ENCODE data around the gene GSK3A. TPM values are rescaled to one million over a fixed set of nuclear protein-coding genes. Genes with fewer than 3 reads are reported as not detected.

GSK3A gene
- total and polyA plus RNA-seq, 9 of the 15 experiments (the other 6 are each of a cell fraction or from before 2014, with no cell fraction given), result 0.62 to 90.7 (median 33.3) TPM

DNA sequence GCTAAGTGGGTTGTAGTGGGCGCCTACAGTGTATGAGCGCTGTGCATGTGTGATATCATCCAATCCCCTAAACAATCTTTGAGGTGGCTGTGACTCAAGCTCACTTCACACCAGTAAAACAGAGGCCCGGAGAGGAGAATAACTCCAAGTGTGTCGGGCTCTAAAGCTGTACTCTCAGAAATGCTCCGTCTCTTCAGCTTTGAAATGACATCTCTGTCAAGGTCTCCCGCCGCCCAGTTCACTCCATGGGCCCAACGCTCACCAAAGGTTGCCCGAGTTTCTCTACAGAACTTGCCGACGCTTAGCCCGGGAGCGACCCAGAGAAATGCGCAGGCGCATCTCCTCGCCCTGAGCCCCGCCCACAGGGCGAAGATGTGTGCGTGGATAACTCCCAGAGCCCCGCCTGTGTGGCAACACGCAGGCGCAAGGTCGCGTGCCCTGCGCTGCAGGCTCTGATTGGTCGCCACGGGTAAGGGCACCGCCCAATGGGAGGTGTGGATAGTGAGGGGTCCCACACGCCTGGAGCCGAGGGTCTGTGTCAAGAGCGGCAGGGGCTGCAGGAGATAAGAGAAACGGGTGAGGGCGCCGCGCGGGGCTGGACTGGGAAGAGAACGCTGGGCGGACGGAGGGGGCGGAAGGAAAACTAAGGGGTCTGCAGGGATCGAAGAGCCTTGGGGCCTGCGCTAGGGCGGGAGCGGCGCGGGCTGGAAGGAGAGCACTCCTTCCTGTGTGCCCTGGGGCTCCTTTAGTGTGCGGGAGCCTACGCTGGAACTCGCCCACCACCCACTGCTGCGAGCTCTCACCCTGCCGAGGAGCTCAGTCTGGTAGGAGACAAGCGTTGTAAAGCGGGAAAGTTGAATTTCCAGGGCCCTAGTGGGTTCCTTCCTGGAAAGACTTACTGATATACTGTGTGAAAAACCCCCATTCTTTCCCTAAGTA is 22.3 kb downstream of the GSK3A start, which contains the start of gene ZNF526 (continued):
- TF ChIP-seq, protein P1, sequence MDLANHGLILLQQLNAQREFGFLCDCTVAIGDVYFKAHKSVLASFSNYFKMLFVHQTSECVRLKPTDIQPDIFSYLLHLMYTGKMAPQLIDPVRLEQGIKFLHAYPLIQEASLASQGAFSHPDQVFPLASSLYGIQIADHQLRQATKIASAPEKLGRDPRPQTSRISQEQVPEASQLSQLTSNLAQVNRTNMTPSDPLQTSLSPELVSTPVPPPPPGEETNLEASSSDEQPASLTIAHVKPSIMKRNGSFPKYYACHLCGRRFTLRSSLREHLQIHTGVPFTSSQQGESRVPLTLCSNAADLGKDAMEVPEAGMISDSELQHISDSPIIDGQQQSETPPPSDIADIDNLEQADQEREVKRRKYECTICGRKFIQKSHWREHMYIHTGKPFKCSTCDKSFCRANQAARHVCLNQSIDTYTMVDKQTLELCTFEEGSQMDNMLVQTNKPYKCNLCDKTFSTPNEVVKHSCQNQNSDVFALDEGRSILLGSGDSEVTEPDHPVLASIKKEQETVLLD (IDR thresholded peaks at IDR 0.05), result peak; percentile 97
- TF ChIP-seq GABPB2 (CRISPR knock-in tag; conservative IDR thresholded peaks at IDR 0.05) (no peak), MYNN (IDR thresholded peaks at IDR 0.05) (0 out of 2 replicates have a peak, but pooled peaks have one; percentile 9), MYNN (CRISPR knock-in tag; IDR thresholded peaks at IDR 0.05) (no peak), HNRNPH1 (optimal IDR thresholded peaks at IDR 0.05; ENCODE audit: low read depth, low read length) (no peak), ERF (CRISPR knock-in tag; IDR thresholded peaks at IDR 0.05) (no peak), ZZZ3 (IDR thresholded peaks at IDR 0.05) (no peak)
- TF ChIP-seq, protein P2, sequence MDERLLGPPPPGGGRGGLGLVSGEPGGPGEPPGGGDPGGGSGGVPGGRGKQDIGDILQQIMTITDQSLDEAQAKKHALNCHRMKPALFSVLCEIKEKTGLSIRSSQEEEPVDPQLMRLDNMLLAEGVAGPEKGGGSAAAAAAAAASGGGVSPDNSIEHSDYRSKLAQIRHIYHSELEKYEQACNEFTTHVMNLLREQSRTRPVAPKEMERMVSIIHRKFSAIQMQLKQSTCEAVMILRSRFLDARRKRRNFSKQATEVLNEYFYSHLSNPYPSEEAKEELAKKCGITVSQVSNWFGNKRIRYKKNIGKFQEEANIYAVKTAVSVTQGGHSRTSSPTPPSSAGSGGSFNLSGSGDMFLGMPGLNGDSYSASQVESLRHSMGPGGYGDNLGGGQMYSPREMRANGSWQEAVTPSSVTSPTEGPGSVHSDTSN (CRISPR knock-in tag; IDR thresholded peaks at IDR 0.05; ENCODE audit: low read depth), result no peak
- TF ChIP-seq, protein P2 (tag; conservative IDR thresholded peaks at IDR 0.05; ENCODE audit: low read depth), result no peak
- TF ChIP-seq, protein P3, sequence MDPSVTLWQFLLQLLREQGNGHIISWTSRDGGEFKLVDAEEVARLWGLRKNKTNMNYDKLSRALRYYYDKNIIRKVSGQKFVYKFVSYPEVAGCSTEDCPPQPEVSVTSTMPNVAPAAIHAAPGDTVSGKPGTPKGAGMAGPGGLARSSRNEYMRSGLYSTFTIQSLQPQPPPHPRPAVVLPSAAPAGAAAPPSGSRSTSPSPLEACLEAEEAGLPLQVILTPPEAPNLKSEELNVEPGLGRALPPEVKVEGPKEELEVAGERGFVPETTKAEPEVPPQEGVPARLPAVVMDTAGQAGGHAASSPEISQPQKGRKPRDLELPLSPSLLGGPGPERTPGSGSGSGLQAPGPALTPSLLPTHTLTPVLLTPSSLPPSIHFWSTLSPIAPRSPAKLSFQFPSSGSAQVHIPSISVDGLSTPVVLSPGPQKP (CRISPR knock-in tag; IDR thresholded peaks at IDR 0.05), result no peak
- TF ChIP-seq, protein P4, sequence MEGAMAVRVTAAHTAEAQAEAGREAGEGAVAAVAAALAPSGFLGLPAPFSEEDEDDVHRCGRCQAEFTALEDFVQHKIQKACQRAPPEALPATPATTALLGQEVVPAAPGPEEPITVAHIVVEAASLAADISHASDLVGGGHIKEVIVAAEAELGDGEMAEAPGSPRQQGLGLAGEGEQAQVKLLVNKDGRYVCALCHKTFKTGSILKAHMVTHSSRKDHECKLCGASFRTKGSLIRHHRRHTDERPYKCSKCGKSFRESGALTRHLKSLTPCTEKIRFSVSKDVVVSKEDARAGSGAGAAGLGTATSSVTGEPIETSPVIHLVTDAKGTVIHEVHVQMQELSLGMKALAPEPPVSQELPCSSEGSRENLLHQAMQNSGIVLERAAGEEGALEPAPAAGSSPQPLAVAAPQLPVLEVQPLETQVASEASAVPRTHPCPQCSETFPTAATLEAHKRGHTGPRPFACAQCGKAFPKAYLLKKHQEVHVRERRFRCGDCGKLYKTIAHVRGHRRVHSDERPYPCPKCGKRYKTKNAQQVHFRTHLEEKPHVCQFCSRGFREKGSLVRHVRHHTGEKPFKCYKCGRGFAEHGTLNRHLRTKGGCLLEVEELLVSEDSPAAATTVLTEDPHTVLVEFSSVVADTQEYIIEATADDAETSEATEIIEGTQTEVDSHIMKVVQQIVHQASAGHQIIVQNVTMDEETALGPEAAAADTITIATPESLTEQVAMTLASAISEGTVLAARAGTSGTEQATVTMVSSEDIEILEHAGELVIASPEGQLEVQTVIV (CRISPR knock-in tag; IDR thresholded peaks at IDR 0.05; ENCODE audit: borderline replicate concordance), result no peak
